Lower lobe of right lung (tissue), 2 donors: Measurements from ENCODE around the gene TSPAN13. TPM values are rescaled to one million over a fixed set of nuclear protein-coding genes. Genes with fewer than 3 reads are reported as not detected.

Source experiments
- ATAC-seq, 2 donors: fragments of 200-7000 bp; cut with Tn5 transposase; one replicate each; pipeline ENCODE4 v1.9.1; 2020 to 2022; ENCODE audit warnings: mild to moderate bottlenecking in 2 of 2, moderate library complexity in 2 of 2
- DNase-seq: peaks from one replicate; pipeline ENCODE4 v3.0.0-alpha.2; 2020
- H3K27ac ChIP-seq: fragments of 200-600 bp; one replicate; pipeline ENCODE4 v1.8.0; 2022
- H3K27me3 ChIP-seq: fragments of 200-600 bp; one replicate; pipeline ENCODE4 v1.8.0; 2022; ENCODE audit warnings: low read depth
- H3K36me3 ChIP-seq: fragments of 200-600 bp; one replicate; pipeline ENCODE4 v1.8.0; 2022; ENCODE audit warnings: mild to moderate bottlenecking
- H3K4me1 ChIP-seq: fragments of 200-600 bp; one replicate; pipeline ENCODE4 v1.8.0; 2022
- H3K4me3 ChIP-seq: fragments of 200-600 bp; one replicate; pipeline ENCODE4 v1.8.0; 2022; ENCODE audit warnings: mild to moderate bottlenecking
- H3K9me3 ChIP-seq: fragments of 200-600 bp; one replicate; pipeline ENCODE4 v1.8.0; 2022
- CTCF ChIP-seq: fragments of 200-600 bp; IDR thresholded peaks from one replicate; pipeline ENCODE4 v1.8.0; 2022; ENCODE audit warnings: antibody characterized with exemption, mild to moderate bottlenecking
- intact Hi-C: fragments of 100-400 bp; cut with DNase I; formaldehyde crosslinking; loops from one replicate; pipeline ENCODE4 v1.11.0; 2022
- total RNA-seq: library from RNA; stranded (reverse); fragmentation: NEBNext Ultra II Directional; extraction: Animal tissue kit (Norgen Biotek cat#: 25700); gene quantifications from one replicate; pipeline ENCODE4 v1.2.1, GENCODE V29; 2021
- donor health status: DM: no; HTN: yes; CAD: no; lungs with severe emphysema.

TSPAN13 gene
- total RNA-seq, 1 donor from 2014 or later = 120 TPM

GRCh38 chr7:16785321-16785720 is 31.8 kb downstream of the TSPAN13 start:
- no peak for TF ChIP-seq CTCF
- no peak overlapping the region for H3K27ac ChIP-seq
- H3K27me3 ChIP-seq = no peaks in the 10 kb centered on the region
- H3K9me3 ChIP-seq = no peaks in the 10 kb centered on the region
- no peaks in the 10 kb centered on the region for H3K4me1 ChIP-seq
- no peak for DNase-seq
- H3K36me3 ChIP-seq = no peaks in the 10 kb centered on the region
- intact Hi-C loops = no loop called here
- ATAC-seq = no peak
- no peak overlapping the region for H3K4me3 ChIP-seq

GRCh38 chr7:16785846-16786245 is 32.3 kb downstream of the TSPAN13 start:
- no peaks in the 10 kb centered on the region for H3K4me1 ChIP-seq
- no peaks in the 10 kb centered on the region for H3K27me3 ChIP-seq
- no peaks in the 10 kb centered on the region for H3K9me3 ChIP-seq
- no peak overlapping the region for H3K27ac ChIP-seq
- no peak overlapping the region for H3K4me3 ChIP-seq
- intact Hi-C loops = no loop called here
- ATAC-seq (no peak), DNase-seq (no peak)
- no peaks in the 10 kb centered on the region for H3K36me3 ChIP-seq
- TF ChIP-seq CTCF = no peak

GRCh38 chr7:16786257-16786656 is 32.7 kb downstream of the TSPAN13 start:
- Histone ChIP-seq H3K36me3 (no peaks in the 10 kb centered on the region), H3K4me1 (no peaks in the 10 kb centered on the region), H3K4me3 (no peak overlapping the region), H3K27me3 (no peaks in the 10 kb centered on the region), H3K27ac (no peak overlapping the region), H3K9me3 (no peaks in the 10 kb centered on the region)
- intact Hi-C loops = no loop called here
- no peak for TF ChIP-seq CTCF
- DNase-seq (no peak), ATAC-seq (peak in 1 of 2 donors; percentile 44)

GRCh38 chr7:16787127-16787526 is 33.6 kb downstream of the TSPAN13 start:
- intact Hi-C loops = no loop called here
- Histone ChIP-seq H3K27me3 (no peaks in the 10 kb centered on the region), H3K9me3 (no peaks in the 10 kb centered on the region), H3K4me1 (no peaks in the 10 kb centered on the region), H3K36me3 (no peaks in the 10 kb centered on the region), H3K27ac (no peak overlapping the region), H3K4me3 (no peak overlapping the region)
- TF ChIP-seq CTCF = no peak
- ATAC-seq (no peak), DNase-seq (no peak)

GRCh38 chr7:16791071-16791470 is 37.5 kb downstream of the TSPAN13 start:
- no peak for DNase-seq

More at GRCh38 chr7:16791071-16791470, 37.5 kb downstream of the TSPAN13 start:
- H3K4me3 ChIP-seq = no peak overlapping the region
- H3K27ac ChIP-seq = no peak overlapping the region
- H3K36me3 ChIP-seq = peaks cover 4% of the 10 kb centered on the region
- no peaks in the 10 kb centered on the region for H3K27me3 ChIP-seq
- no peak for TF ChIP-seq CTCF
- no peak for ATAC-seq
- H3K4me1 ChIP-seq = no peaks in the 10 kb centered on the region
- intact Hi-C loops = no loop called here
- no peaks in the 10 kb centered on the region for H3K9me3 ChIP-seq
